Suprapubic skin (tissue), 4 donors: Measurements from ENCODE around the gene PIGP. TPM values are rescaled to one million over a fixed set of nuclear protein-coding genes. Genes with fewer than 3 reads are reported as not detected.

Experiments
- DNase-seq, 2 donors: peaks; one replicate each; pipeline ENCODE4 v3.0.0-alpha.2; 2019; ENCODE audit warnings: low spot score in 2 of 2
- H3K27ac ChIP-seq: fragments of 200-600 bp; sonication (generic); one replicate; pipeline ENCODE4 v1.5.1; 2019
- H3K27me3 ChIP-seq: fragments of 200-600 bp; sonication (generic); one replicate; pipeline ENCODE4 v1.5.1; 2019
- H3K36me3 ChIP-seq: fragments of 200-600 bp; sonication (generic); one replicate; pipeline ENCODE4 v1.5.1; 2019
- H3K4me1 ChIP-seq: fragments of 200-600 bp; sonication (generic); one replicate; pipeline ENCODE4 v1.5.1; 2019
- H3K4me3 ChIP-seq: fragments of 200-600 bp; sonication (generic); one replicate; pipeline ENCODE4 v1.5.1; 2019; ENCODE audit warnings: mild to moderate bottlenecking
- H3K9me3 ChIP-seq: fragments of 200-600 bp; sonication (generic); one replicate; pipeline ENCODE4 v1.5.1; 2019
- EP300 ChIP-seq: sonication (generic); formaldehyde crosslinking; IDR thresholded peaks from one replicate; pipeline ENCODE4 v1.6.1; 2017; ENCODE audit warnings: antibody characterized with exemption
- POLR2A ChIP-seq, 2 donors: fragments of 450-650 bp; IDR thresholded peaks; one replicate each; pipeline ENCODE4 v1.6.1; 2017; ENCODE audit warnings: antibody characterized with exemption in 2 of 2, mild to moderate bottlenecking in 2 of 2, moderate library complexity in 2 of 2
- POLR2AphosphoS5 ChIP-seq, 3 donors: sonication (generic); formaldehyde crosslinking; IDR thresholded peaks; one replicate each; pipeline ENCODE4 v1.6.1; 2017; ENCODE audit warnings: antibody characterized with exemption in 3 of 3
- WGBS: methylation state at CpG from one replicate; pipeline ENCODE4 v1.1.5; 2018; 5-methylcytosine and 5-hydroxymethylcytosine counted together
- total RNA-seq, 4 donors: library from RNA; depleted of rRNA; stranded (reverse); fragments of >200 nt; gene quantifications; one replicate each; pipeline ENCODE4 v1.1.0, GENCODE V29; 2016
- TF ChIP-seq, protein P1 (sequence below), 2 donors: fragments of 200-600 bp in 1 of 2; fragments of 450-650 bp in 1 of 2; sonication (generic) in 1 of 2; IDR thresholded peaks; one replicate each; pipeline ENCODE4 v1.5.1; 2016 to 2019; ENCODE audit warnings: antibody characterized with exemption in 2 of 2, mild to moderate bottlenecking in 1 of 2, moderate library complexity in 1 of 2

Gene PIGP
- total RNA-seq, 4 donors from 2014 or later = 8.4 to 15.5 (median 13.6) TPM

GRCh38 chr21:37047079-37047478 lies 25.8 kb downstream of the PIGP start:
- no peaks in the 10 kb centered on the region for H3K36me3 ChIP-seq
- no peak overlapping the region for H3K4me3 ChIP-seq
- no peaks in the 10 kb centered on the region for H3K27me3 ChIP-seq
- no peaks in the 10 kb centered on the region for H3K9me3 ChIP-seq
- H3K27ac ChIP-seq = no peak overlapping the region
- WGBS = 80% methylated on average over 3 of the region's 4 CpGs
- TF ChIP-seq POLR2A (IDR thresholded peaks at IDR 0.05) = no peak
- TF ChIP-seq, protein P1, sequence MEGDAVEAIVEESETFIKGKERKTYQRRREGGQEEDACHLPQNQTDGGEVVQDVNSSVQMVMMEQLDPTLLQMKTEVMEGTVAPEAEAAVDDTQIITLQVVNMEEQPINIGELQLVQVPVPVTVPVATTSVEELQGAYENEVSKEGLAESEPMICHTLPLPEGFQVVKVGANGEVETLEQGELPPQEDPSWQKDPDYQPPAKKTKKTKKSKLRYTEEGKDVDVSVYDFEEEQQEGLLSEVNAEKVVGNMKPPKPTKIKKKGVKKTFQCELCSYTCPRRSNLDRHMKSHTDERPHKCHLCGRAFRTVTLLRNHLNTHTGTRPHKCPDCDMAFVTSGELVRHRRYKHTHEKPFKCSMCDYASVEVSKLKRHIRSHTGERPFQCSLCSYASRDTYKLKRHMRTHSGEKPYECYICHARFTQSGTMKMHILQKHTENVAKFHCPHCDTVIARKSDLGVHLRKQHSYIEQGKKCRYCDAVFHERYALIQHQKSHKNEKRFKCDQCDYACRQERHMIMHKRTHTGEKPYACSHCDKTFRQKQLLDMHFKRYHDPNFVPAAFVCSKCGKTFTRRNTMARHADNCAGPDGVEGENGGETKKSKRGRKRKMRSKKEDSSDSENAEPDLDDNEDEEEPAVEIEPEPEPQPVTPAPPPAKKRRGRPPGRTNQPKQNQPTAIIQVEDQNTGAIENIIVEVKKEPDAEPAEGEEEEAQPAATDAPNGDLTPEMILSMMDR (IDR thresholded peaks at IDR 0.05) = no peak
- no peak for TF ChIP-seq EP300
- TF ChIP-seq POLR2AphosphoS5 (IDR thresholded peaks at IDR 0.05) = no peak
- H3K4me1 ChIP-seq = no peaks in the 10 kb centered on the region
- DNase-seq = no peak

DNA sequence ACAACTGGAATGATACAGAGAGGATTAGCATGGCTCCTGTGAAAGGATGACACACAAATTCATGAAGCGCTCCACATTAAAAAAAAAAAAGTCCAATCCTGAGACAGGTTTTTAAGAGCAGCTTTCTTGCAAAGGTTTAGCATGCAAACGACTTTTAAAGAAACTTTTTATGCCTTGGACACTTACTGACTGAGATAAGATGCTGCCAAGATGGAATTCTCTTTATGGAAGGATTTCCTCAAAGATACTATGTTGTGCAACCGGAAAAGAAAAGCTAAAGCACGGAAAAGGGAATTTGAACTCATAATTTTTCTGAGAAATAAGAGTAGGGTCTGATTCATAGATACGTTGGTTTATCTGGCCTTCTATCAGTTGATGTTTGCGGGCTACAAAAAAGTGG lies 27.3 kb downstream of the PIGP start:
- TF ChIP-seq, protein P1 (IDR thresholded peaks at IDR 0.05) = no peak
- Histone ChIP-seq H3K27me3 (no peaks in the 10 kb centered on the region), H3K27ac (no peak overlapping the region), H3K4me1 (no peaks in the 10 kb centered on the region), H3K9me3 (no peaks in the 10 kb centered on the region), H3K4me3 (no peak overlapping the region), H3K36me3 (no peaks in the 10 kb centered on the region)
- WGBS = 80% methylated on average over 6 of the region's 6 CpGs
- no peak for DNase-seq

- no peak for DNase-seq
- WGBS = 79% methylated on average over 6 of the region's 6 CpGs
- H3K27me3 ChIP-seq = no peaks in the 10 kb centered on the region
- H3K4me1 ChIP-seq = no peaks in the 10 kb centered on the region
- H3K4me3 ChIP-seq = no peak overlapping the region
- no peaks in the 10 kb centered on the region for H3K36me3 ChIP-seq
- TF ChIP-seq EP300 (no peak), POLR2A (IDR thresholded peaks at IDR 0.05) (no peak), POLR2AphosphoS5 (IDR thresholded peaks at IDR 0.05) (no peak)
- TF ChIP-seq, protein P1 (IDR thresholded peaks at IDR 0.05) = no peak
- no peaks in the 10 kb centered on the region for H3K9me3 ChIP-seq
- no peak overlapping the region for H3K27ac ChIP-seq
These were observed 27.7 kb downstream of the PIGP start for GRCh38 chr21:37045149-37045548.

- no peak for DNase-seq
- Histone ChIP-seq H3K9me3 (no peaks in the 10 kb centered on the region), H3K4me3 (no peak overlapping the region), H3K27me3 (no peaks in the 10 kb centered on the region), H3K27ac (no peak overlapping the region), H3K36me3 (no peaks in the 10 kb centered on the region), H3K4me1 (no peaks in the 10 kb centered on the region)
- TF ChIP-seq, protein P1 (IDR thresholded peaks at IDR 0.05) = no peak
- TF ChIP-seq EP300 = no peak
- no peak for TF ChIP-seq POLR2AphosphoS5 (IDR thresholded peaks at IDR 0.05)
- TF ChIP-seq POLR2A (IDR thresholded peaks at IDR 0.05) = no peak
- WGBS = 96% methylated on average over 3 of the region's 3 CpGs
These were observed 28.2 kb downstream of the PIGP start for GRCh38 chr21:37044643-37045042.

GRCh38 chr21:37043818-37044217 lies 29.1 kb downstream of the PIGP start:
- Histone ChIP-seq H3K4me1 (no peaks in the 10 kb centered on the region), H3K27me3 (no peaks in the 10 kb centered on the region), H3K9me3 (no peaks in the 10 kb centered on the region), H3K36me3 (no peaks in the 10 kb centered on the region), H3K27ac (no peak overlapping the region), H3K4me3 (no peak overlapping the region)
- TF ChIP-seq, protein P1 (IDR thresholded peaks at IDR 0.05) = no peak
- no peak for TF ChIP-seq POLR2AphosphoS5 (IDR thresholded peaks at IDR 0.05)
- TF ChIP-seq EP300 = no peak
- no peak for TF ChIP-seq POLR2A (IDR thresholded peaks at IDR 0.05)
- no peak for DNase-seq
- 83% methylated on average over 6 of the region's 6 CpGs for WGBS
